Caco-2 (cell line): Measurements from ENCODE around the gene NPAS4. TPM values are rescaled to one million over a fixed set of nuclear protein-coding genes. Genes with fewer than 3 reads are reported as not detected.

Experiments
- BruUV-seq: library from RNA; stranded (reverse); fragments of 400-500 nt; replicated peaks from 2 replicates; lab custom pipeline; 2021; lab: Mats Ljungman, UMichigan
- CTCF ChIA-PET: fragments of 300-600 bp; sonication (Branson Sonifier 250); formaldehyde crosslinking; loops from one replicate; lab custom pipeline; 2022; ENCODE audit warnings: antibody characterized with exemption; lab: Charles Lee
- POLR2A ChIA-PET: fragments of 300-600 bp; sonication (Branson Sonifier 250); formaldehyde crosslinking; loops from one replicate; lab custom pipeline; 2022; ENCODE audit warnings: antibody characterized with exemption; lab: Charles Lee
- DNase-seq, 2 experiments: peaks; one replicate each; pipeline versions ENCODE4 v3.0.0 to v3.0.0-alpha.2; 2020 to 2022
- H3K27me3 ChIP-seq: replicated peaks from 2 replicates; pipeline ENCODE4 v1.6.0; 2011; ENCODE audit warnings: low read length; ENCODE audit not compliant: control insufficient read depth, insufficient read depth
- H3K36me3 ChIP-seq: 2 replicates; pipeline ENCODE4 v1.5.1; 2011; ENCODE audit warnings: low read length; ENCODE audit not compliant: control insufficient read depth, insufficient read depth
- H3K4me1 ChIP-seq: fragments of 250-450 bp; sonication (Bioruptor Pico); 2 replicates; pipeline ENCODE4 v1.5.1; 2020; ENCODE audit warnings: mild to moderate bottlenecking
- H3K4me3 ChIP-seq: 2 replicates; pipeline ENCODE4 v1.5.1; 2011; ENCODE audit warnings: low read depth, mild to moderate bottlenecking, control low read depth, low read length
- H3K9me3 ChIP-seq: fragments of 250-450 bp; sonication (Bioruptor Pico); 2 replicates; pipeline ENCODE4 v1.5.1; 2020; ENCODE audit warnings: mild to moderate bottlenecking, moderate library complexity
- H3K27ac Mint-ChIP-seq: one replicate; pipeline ENCODE4 v1.8.0; 2022; ENCODE audit warnings: mixed read lengths; ENCODE audit not compliant: unreplicated experiment
- H3K27me3 Mint-ChIP-seq: one replicate; pipeline ENCODE4 v1.8.0; 2022; ENCODE audit warnings: mixed read lengths; ENCODE audit not compliant: insufficient read depth, unreplicated experiment
- H3K36me3 Mint-ChIP-seq: one replicate; pipeline ENCODE4 v1.8.0; 2022; ENCODE audit warnings: mild to moderate bottlenecking, mixed read lengths; ENCODE audit not compliant: insufficient read depth, unreplicated experiment
- H3K4me1 Mint-ChIP-seq: one replicate; pipeline ENCODE4 v1.8.0; 2022; ENCODE audit warnings: low read depth, mixed read lengths; ENCODE audit not compliant: unreplicated experiment
- H3K4me3 Mint-ChIP-seq: one replicate; pipeline ENCODE4 v1.8.0; 2022; ENCODE audit warnings: mild to moderate bottlenecking, moderate library complexity, mixed read lengths; ENCODE audit not compliant: unreplicated experiment
- H3K9me3 Mint-ChIP-seq: one replicate; pipeline ENCODE4 v1.8.0; 2022; ENCODE audit warnings: mixed read lengths; ENCODE audit not compliant: unreplicated experiment
- CTCF ChIP-seq, 2 experiments: fragments of 200-600 bp in 1 of 2; IDR thresholded peaks; 1 replicate in 1 of 2; 2 replicates in 1 of 2; pipeline versions ENCODE4 v1.5.1 to v1.8.0; 2011 to 2022; ENCODE audit warnings: antibody characterized with exemption in 1 of 2, control low read depth in 1 of 2, inconsistent platforms in 1 of 2, low read depth in 1 of 2, low read length in 1 of 2, mild to moderate bottlenecking in 1 of 2, moderate library complexity in 1 of 2; ENCODE audit not compliant: insufficient read depth in 1 of 2, severe bottlenecking in 1 of 2, unreplicated experiment in 1 of 2
- intact Hi-C: fragments of 100-400 bp; cut with micrococcal nuclease; formaldehyde crosslinking; loops from one replicate; pipeline ENCODE4 v1.10.0; 2022; ENCODE audit not compliant: unreplicated experiment
- total RNA-seq: library from RNA; stranded (reverse); gene quantifications from 2 replicates; pipeline ENCODE4 v1.2.3, GENCODE V29; 2022

NPAS4 gene
- total RNA-seq, 1 experiment from 2014 or later = not detected

DNA sequence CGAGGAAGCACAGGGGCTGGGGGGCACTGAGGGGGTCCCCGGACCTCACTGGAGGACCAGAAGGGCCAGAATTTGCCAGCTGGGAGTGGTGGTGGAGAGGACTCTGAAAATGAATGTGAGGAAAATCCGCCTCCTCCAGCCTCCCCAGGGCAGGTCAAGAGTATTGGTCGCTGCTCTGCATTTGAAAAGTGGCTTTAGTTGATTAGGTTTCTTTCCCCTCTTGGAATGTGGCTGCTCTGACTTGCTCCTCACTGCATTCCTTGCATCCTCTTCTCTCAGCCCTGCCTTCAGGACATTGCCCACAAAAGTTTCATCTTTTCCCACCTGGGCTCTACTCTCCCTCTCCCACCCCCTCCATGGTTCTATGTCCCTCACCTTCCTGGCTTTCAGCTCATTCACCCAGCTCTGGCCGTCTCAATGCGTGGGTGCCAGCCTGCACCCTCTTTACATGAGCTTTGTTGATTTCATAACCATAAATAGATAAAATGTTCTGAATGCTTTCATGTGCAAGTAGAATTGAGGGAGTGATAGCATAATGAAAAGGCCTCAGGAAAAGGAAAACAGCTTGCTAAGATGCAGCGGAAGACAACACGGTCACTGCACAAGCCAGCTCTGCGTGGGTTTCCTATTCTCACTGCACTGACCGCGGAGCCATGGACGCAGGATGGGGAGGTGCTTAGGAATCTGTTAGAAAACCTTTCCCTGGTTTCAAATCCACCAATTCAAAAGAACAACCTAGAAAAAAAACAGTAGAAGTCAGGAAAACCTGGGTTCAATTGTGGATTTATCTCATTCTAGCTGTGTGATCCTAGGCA, 6.5 kb upstream of the NPAS4 start:
- H3K4me1 Mint-ChIP-seq = peaks cover 14% of the 10 kb centered on the region
- TF ChIP-seq CTCF (IDR thresholded peaks at IDR 0.05; ENCODE audit: insufficient read depth in 1 of 2, low read depth in 1 of 2, low read length in 1 of 2, severe bottlenecking in 1 of 2, unreplicated experiment in 1 of 2) = no peak
- H3K36me3 Mint-ChIP-seq = peaks cover 9% of the 10 kb centered on the region
- ChIA-PET CTCF (interaction anchor here (3.0 kb wide), 1 partner anchor 24 kb away, joined by 14 read pairs; the partner anchor contains the start of gene MRPL11), POLR2A (no interaction called here)
- Histone ChIP-seq H3K27me3 (no peaks in the 10 kb centered on the region; the same call in 1 of the 2 replicates), H3K4me3 (no peak overlapping the region), H3K9me3 (no peaks in the 10 kb centered on the region), H3K4me1 (no peaks in the 10 kb centered on the region), H3K36me3 (no peaks in the 10 kb centered on the region)
- intact Hi-C loops = no loop called here
- BruUV-seq = no TSS peak
- no peak overlapping the region for H3K27ac Mint-ChIP-seq
- peaks cover 23% of the 10 kb centered on the region for H3K27me3 Mint-ChIP-seq
- DNase-seq = no peak
- no peak overlapping the region for H3K4me3 Mint-ChIP-seq
- peaks cover 10% of the 10 kb centered on the region for H3K9me3 Mint-ChIP-seq

- no peak for DNase-seq
- H3K36me3 Mint-ChIP-seq = peaks cover 11% of the 10 kb centered on the region
- Histone ChIP-seq H3K9me3 (no peaks in the 10 kb centered on the region), H3K27me3 (no peaks in the 10 kb centered on the region; the same call in 1 of the 2 replicates), H3K4me3 (no peak overlapping the region), H3K36me3 (no peaks in the 10 kb centered on the region), H3K4me1 (no peaks in the 10 kb centered on the region)
- peaks cover 23% of the 10 kb centered on the region for H3K27me3 Mint-ChIP-seq
- ChIA-PET CTCF (interaction anchor here (0.8 to 3.0 kb wide), 2 partner anchors 23 to 49 kb away, joined by 7 to 14 read pairs; partner anchors contain the start of gene MRPL11), POLR2A (no interaction called here)
- intact Hi-C loops = no loop called here
- H3K27ac Mint-ChIP-seq = no peak overlapping the region
- H3K4me1 Mint-ChIP-seq = peaks cover 14% of the 10 kb centered on the region
- BruUV-seq = no TSS peak
- no peak overlapping the region for H3K4me3 Mint-ChIP-seq
- no peak for TF ChIP-seq CTCF (IDR thresholded peaks at IDR 0.05; ENCODE audit: insufficient read depth in 1 of 2, low read depth in 1 of 2, low read length in 1 of 2, severe bottlenecking in 1 of 2, unreplicated experiment in 1 of 2)
- peaks cover 10% of the 10 kb centered on the region for H3K9me3 Mint-ChIP-seq
Measured at GRCh38 chr11:66415423-66415822, 5.4 kb upstream of the NPAS4 start.

DNA sequence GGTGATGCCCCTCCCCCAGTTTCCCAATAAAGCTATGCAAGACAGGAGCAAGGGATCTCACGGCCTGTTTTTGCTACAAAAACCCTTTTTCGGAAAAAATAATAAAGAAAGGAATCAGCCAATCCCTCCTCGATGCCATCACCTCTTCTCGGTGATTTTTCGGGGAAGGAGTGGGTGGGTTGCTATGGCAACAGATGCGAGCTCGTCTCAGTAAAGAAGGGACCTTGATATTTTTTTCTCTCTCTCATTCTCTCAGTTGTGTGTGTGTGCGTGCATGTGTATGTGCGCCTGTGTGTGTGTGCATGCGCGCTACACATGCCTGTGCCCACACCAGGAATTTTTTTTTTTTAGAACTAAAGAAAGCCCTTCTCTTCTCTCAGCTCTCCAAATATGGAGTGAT, 3.8 kb upstream of the NPAS4 start:
- peaks cover 18% of the 10 kb centered on the region for H3K36me3 Mint-ChIP-seq
- H3K4me1 Mint-ChIP-seq = peaks cover 14% of the 10 kb centered on the region
- peaks cover 10% of the 10 kb centered on the region for H3K9me3 Mint-ChIP-seq
- ChIA-PET CTCF (interaction anchor here (0.6 to 3.0 kb wide), 5 partner anchors 22 to 63 kb away, joined by 3 to 24 read pairs (median 14); partner anchors contain the start of genes DPP3, MRPL11 and PELI3), POLR2A (no interaction called here)
- DNase-seq = no peak
- TF ChIP-seq CTCF (IDR thresholded peaks at IDR 0.05; ENCODE audit: insufficient read depth in 1 of 2, low read depth in 1 of 2, low read length in 1 of 2, severe bottlenecking in 1 of 2, unreplicated experiment in 1 of 2) = no peak
- Histone ChIP-seq H3K4me1 (no peaks in the 10 kb centered on the region), H3K4me3 (no peak overlapping the region), H3K9me3 (peaks cover 6% of the 10 kb centered on the region; the same call in 1 of the 2 replicates), H3K27me3 (no peaks in the 10 kb centered on the region; the same call in 1 of the 2 replicates), H3K36me3 (no peaks in the 10 kb centered on the region)
- no peak overlapping the region for H3K27ac Mint-ChIP-seq
- H3K4me3 Mint-ChIP-seq = no peak overlapping the region
- peaks cover 16% of the 10 kb centered on the region for H3K27me3 Mint-ChIP-seq
- intact Hi-C loops = no loop called here
- no TSS peak for BruUV-seq
